LNCaP clone FGC (cell line): ENCODE data around the gene TCERG1L.

ENCODE experiments used
- DNase-seq: peaks from one replicate; pipeline ENCODE4 v3.0.0-alpha.2; 2011; ENCODE audit warnings: low read depth
- H3K4me3 ChIP-seq: 2 replicates; pipeline ENCODE4 v1.5.1; 2011; ENCODE audit warnings: mild to moderate bottlenecking, low read depth, low read length, control low read depth
- TF ChIP-seq, protein P1 (sequence below): IDR thresholded peaks from 2 replicates; pipeline ENCODE4 v1.5.1; 2012; ENCODE audit warnings: mild to moderate bottlenecking; ENCODE audit not compliant: control insufficient read depth, insufficient read depth; ENCODE audit errors: extremely low read depth

The TCERG1L gene

DNA sequence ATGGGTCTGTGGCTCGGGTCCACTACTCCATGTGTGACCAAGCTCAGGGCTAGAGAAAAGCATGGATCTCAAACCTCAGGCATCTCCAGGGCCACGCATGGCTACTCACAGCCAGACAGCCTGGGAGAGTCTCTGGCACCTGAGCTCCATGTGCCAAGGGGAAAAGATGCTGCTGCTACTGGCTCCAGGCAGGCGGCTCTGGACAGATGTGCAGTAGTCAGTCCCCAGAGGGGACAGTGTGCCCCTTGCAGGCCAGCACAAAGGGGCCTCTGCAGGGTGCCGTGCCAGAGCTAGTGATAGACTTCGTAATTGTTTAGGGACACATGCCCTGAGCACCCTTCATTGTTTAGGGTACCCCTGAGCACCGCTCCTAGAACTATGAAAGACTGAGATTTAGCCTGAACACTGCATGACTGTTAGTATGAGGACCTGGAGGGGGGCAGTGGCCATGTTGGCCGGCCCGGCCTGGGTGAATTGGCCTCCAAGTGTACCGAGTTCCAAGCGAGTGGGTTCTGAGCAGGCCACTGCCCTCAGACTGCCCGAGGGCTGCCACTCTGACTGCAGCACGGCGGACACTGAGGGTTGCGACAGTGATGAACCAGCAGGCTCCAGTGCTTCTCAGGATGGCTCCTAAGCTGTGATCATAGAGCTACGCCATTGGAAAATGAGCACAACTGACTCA is 80.7 kb downstream of the TCERG1L start:
- DNase-seq, result no peak
- TF ChIP-seq, protein P1, sequence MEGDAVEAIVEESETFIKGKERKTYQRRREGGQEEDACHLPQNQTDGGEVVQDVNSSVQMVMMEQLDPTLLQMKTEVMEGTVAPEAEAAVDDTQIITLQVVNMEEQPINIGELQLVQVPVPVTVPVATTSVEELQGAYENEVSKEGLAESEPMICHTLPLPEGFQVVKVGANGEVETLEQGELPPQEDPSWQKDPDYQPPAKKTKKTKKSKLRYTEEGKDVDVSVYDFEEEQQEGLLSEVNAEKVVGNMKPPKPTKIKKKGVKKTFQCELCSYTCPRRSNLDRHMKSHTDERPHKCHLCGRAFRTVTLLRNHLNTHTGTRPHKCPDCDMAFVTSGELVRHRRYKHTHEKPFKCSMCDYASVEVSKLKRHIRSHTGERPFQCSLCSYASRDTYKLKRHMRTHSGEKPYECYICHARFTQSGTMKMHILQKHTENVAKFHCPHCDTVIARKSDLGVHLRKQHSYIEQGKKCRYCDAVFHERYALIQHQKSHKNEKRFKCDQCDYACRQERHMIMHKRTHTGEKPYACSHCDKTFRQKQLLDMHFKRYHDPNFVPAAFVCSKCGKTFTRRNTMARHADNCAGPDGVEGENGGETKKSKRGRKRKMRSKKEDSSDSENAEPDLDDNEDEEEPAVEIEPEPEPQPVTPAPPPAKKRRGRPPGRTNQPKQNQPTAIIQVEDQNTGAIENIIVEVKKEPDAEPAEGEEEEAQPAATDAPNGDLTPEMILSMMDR, result no peak
- H3K4me3 ChIP-seq, result no peak overlapping the region

DNA sequence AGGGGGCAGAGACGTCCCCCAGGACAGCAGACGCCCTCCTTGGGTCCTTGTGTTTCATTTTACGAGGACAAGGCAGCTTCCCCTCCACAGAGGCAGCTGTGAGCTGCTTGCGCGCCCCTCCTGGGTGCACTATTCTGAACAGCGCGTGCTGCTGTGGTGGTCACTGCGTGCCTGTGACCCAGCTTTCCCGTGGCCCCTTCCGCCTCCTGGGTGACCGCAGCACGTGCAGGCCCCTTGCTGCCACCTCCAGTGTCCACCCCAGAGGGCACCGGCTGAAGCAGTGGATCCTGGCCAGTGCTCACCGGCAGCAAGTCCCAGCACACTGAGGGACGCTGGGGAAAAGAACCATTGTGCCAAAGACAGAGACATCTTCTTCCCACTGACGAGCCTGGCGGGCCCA is 81.4 kb downstream of the TCERG1L start:
- DNase-seq, result no peak
- H3K4me3 ChIP-seq, result no peak overlapping the region
- TF ChIP-seq, protein P1, result no peak

DNA sequence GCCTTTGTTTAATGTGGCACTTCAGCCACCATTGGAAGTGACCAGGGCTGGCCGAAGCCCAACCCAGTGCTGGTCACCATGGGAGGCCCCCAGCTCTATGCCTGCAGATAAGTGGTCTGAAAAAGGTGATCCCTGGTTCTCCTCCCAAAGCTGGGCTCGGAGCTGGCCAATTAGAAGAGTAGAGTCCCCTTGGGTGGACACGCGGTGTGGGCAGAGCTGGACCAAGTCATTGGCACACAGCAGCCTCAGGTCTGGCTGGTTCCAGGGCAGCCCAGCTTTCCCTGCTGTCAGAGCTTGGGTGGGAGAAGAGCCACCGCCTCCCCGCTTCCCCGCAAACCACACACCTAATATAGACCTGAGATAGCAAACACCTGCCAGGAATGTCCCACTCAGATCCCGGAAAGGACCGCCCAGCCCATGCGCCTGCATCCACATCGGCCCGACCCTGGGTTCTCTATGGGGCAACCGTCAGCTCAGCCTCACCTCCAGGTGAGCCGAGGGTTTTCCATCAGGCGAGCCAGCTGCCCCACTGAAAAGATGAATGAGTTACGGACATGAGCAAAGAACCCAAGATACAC is 84.3 kb downstream of the TCERG1L start:
- no peak for DNase-seq
- TF ChIP-seq, protein P1, result no peak
- H3K4me3 ChIP-seq, result no peak overlapping the region

- TF ChIP-seq, protein P1, result no peak
- DNase-seq, result no peak
- H3K4me3 ChIP-seq, result no peak overlapping the region
Measured at GRCh38 chr10:131226446-131227162, 84.9 kb downstream of the TCERG1L start.

GRCh38 chr10:131224106-131224505 is 87.4 kb downstream of the TCERG1L start:
- H3K4me3 ChIP-seq, result no peak overlapping the region
- TF ChIP-seq, protein P1, result no peak
- no peak for DNase-seq

GRCh38 chr10:131223422-131223821 is 88.1 kb downstream of the TCERG1L start:
- TF ChIP-seq, protein P1, result no peak
- no peak overlapping the region for H3K4me3 ChIP-seq
- DNase-seq, result no peak
